Measurements from ENCODE around the gene INSL3.
"Not testable (repeated sequence)": the region's sequence is repeated elsewhere in the genome, so short reads cannot be mapped to it uniquely, and the experiment has no call there.

The INSL3 gene

DNA sequence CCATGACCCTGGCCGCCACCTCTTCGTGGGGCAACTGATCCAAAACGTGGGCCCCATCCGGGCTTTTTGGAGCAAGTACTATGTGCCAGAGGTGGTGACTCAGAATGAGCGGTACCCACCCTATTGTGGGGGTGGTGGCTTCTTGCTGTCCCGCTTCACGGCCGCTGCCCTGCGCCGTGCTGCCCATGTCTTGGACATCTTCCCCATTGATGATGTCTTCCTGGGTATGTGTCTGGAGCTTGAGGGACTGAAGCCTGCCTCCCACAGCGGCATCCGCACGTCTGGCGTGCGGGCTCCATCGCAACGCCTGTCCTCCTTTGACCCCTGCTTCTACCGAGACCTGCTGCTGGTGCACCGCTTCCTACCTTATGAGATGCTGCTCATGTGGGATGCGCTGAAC is 9.6 kb downstream of the INSL3 start:
- DNase-seq, result no peak

DNA sequence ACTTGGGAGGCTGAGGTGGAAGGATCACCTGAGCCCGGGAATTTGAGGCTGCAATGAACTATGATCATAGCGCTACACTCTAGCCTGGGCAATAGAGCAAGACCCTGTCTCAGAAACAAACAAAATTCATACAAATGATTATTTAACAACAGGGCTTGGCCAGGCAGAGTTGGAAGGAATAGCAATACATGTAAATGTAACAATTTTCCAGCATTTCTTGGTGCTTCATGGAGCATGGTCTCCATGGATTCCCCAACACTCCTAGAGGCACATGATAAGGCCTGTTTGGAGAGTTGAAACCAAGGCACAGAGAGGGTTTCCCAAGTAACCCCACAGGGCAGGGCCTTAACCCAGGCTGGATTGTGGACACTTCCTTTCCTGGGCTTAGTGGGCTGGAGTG is 10.2 kb downstream of the INSL3 start:
- no peak for DNase-seq

DNA sequence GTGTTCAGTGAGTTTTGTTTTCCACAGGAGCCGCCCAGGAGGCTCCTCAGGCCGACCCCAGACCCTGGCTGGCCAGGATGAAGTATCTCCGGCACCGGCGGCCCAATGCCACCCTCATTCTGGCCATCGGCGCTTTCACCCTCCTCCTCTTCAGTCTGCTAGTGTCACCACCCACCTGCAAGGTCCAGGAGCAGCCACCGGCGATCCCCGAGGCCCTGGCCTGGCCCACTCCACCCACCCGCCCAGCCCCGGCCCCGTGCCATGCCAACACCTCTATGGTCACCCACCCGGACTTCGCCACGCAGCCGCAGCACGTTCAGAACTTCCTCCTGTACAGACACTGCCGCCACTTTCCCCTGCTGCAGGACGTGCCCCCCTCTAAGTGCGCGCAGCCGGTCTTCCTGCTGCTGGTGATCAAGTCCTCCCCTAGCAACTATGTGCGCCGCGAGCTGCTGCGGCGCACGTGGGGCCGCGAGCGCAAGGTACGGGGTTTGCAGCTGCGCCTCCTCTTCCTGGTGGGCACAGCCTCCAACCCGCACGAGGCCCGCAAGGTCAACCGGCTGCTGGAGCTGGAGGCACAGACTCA is 13.5 kb downstream of the INSL3 start:
- no peak for DNase-seq

DNA sequence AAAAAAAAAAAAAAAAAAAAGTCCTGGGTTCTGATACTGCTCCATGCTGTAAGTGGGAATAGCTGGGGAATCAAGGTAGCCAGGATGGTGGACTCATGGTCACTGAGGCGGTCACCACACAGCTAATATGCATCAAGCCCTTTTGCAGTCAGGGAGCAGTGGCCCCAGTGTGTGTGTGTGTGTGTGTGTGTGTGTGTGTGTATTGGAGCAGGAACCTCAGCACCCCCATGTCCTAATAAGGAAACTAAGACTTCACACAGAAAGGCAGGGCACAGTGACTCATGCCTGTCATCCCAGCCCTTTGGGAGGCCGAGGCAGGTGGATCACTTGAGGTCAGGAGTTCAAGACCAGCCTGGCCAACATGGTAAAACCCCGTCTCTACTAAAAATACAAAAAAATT is 14.4 kb downstream of the INSL3 start:
- peak; percentile 52 for DNase-seq

DNA sequence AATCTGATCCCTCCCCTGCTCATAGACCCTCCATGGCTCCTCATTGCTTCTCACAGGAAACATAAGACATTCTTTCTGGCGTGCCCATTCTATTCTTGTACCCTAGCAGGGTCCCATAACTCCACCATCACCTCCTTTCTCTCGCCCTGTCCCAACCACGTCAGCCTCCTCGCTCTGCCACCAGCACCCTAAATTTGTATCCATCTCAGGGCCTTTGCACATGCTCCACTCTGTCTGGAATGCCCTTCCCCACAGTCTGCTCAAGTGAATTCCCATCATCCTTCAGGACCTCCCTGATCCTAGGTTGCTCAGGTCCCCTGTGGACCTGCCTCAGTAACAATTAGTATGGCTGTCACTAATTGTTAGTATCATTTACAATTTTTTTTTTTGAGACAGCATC is 15.9 kb downstream of the INSL3 start:
- DNase-seq, result no peak

DNA sequence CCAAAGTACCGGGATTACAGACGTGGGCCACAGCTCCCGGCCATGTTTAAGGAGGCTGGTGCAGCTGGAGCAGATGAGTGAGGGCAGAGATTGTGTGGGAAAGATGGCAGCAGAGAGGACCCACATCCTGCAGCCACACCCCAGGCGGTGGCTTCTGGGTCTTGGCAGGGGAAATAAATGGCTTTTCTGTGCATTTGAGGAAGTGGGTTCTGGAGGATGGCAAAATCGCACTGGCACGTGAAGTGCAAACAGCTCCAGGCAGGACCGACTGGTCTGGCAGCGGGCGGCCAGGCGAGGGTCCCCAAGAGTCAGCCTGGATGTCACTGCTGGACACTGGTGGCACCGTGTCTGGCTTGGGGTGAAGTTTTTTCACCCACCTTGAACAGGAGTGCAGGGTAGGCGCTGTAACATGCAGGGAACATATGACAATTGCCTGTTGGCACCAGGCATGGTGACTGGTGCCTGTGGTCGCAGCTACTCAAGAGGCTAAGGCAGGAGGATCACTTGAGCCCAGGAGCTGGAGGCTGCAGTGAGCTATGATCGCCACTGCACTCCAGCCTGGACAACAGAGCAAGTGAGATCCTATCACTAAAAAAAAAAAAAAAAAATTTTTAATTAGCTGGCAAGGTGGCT is 17.9 kb downstream of the INSL3 start:
- no peak for DNase-seq

DNA sequence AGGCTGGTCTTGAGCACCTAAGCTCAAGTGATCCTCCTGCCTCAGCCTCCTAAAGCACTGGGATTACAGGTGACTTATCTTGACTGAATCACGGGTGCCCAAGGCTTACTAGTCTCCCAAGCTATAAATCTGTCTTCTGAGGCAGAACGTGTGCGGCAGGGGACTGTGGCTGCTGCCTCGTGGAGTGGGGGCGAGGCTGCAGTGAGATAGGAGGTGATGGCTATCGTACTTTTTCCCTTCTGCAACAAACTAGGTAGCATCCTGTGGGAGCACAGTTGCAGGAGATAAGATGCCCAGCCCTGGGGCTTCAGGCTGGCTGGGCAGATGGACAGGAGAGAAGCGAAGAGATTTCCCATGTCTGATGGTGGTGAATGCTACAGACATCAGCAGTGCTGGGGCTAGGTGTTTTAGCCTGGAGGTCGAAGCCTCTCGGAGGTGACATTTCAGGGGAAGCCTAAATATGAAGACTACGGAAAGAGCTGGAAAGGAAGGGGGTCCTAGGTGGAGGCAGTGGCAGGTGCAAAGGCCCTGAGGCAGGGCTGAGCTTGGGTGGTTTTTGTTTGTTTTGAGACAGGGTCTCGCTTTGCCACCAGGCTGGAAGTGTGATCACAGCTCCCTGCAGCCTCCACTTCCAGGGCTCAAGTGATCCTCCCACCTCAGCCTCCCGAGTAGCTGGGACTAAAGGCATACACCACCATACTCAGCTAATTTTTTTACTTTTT is 19.0 kb downstream of the INSL3 start:
- no peak for DNase-seq

DNA sequence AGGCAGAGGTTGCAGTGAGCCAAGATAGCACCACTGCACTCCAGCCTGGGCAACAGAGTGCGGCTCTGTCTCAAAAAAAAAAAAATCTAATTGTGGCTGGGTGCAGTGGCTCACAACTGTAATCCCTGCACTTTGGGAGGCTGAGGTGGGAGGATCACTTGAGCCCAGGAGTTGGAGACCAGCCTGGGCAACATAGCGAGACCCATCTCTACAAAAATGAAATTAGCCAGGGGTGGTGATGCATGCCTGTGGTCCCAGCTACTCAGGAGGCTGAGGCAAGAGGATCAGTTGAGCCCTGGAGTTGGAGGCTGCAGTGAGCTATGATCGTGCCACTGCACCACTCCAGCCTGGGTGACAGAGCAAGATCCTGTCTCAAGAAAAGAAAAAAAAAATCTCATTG is 22.7 kb downstream of the INSL3 start:
- DNase-seq, result not testable (repeated sequence)

DNA sequence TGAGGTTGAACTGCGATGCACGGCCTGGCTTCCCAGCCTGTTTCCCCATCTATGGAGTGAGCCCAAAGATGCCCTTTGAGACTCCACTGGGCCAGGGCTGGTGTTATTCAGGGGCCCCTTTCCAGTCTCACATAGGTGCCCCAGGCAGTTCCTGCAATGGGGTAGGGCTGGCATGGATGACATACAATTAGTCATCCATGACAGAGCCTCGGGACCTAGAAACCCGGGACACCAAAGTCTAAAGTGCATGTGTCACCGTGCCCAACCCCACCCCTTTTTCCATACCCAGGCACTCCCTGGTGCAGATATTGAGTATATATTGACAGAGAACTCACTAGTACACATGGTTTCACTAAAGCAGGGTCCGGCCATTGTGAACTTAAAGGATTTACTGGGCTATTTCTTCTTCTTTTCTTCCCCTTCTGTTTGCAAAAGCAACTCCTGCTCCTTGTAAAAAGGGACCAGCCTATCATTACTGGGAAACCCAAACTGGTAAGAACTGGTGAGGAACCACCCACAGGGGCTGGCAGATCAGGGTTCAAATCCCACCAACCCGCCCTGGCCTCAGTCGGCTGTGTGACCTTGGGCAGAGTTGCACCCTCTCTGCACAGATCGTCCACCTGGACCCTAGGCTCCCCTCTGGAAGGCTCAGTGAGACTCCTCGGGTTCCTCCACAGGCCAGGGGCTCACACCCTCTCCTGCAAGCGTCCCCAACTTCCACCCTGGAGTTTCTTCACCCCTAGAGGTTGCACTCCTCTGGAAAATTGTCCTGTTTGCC is 23.7 kb downstream of the INSL3 start:
- DNase-seq, result peak; percentile 84

DNA sequence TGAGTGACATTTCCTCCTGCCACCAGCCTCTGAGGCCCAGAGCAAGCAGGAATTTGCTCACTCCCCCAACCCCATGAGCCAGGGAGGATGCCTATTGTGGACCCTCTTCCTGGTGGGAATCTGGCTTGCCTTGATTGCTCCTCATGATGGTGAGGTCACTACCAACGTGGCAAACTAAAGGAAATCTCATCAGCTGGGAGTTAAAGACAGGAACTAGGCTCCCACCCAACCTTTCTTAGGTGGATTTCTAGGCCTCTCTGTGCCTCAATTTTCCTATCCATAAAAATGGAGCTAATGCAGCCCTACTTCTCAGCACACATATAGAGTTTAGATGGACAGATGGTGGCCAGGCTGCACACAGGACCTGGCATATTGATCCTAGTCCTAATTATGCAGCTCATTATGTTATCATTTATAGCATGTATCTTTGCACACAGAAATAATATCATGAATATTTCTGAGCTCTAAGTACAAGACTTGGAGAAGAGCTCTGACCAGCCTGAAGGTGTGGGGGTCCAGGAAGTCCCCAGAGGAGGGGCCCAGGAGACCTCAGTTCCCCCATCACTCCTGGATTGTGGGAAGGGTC is 24.4 kb downstream of the INSL3 start:
- no peak for DNase-seq

DNA sequence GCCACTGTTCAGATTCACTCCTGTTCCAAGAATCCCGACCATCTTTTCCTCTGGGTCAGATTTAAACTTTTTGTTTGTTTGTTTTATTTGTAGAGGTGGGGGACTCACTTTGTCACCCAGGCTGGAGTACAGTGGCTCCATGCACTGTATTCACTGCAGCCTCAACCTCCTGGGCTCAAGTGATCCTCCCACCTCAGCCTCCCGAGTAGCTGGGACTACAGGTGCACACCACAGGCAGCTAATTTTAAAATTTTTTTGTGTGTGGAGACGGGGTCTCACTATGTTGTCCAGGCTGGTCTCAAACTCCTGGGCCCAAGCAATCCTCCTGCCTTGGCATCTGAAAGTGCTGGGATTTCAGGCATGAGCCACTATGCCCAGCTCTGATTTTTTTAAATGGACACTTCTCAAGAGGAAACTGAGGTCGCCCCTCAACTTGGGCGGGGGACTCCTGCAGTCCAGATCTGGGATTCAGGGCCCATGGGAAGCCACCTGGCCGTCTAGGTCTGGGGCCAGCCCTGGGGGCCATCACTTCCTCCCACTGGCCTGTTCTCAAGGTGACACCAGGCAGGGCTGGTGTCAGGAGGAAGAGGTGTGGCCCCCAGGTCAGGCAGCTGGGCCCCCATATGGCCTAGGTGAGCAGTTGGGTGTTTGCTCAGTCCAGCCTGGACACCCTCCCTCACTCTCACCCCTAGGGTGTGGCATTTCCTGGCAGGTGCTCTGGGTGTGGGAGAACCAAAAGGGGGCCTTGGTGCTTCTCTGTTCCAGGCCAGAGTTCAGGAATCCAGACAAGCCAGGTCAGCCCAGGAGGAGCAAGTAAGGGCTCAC is 25.1 kb downstream of the INSL3 start:
- no peak for DNase-seq

DNA sequence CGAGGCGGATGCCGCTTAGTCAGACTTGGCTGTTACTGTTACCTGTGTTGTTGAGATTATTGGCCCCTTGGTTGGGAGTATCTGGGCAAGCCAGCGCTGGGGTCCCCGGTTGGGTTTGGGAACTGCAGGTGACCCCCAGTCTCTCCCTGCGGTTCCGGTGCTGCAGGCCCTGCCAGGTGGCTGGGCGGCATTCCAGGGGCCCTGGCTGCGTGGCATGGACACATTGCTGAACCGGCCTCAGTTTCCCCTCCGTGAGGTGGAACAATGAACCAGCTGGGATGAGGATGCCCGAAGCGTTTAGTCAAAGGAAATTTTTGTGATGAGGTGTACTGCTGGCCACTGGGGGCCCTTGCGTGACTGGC is 25.8 kb downstream of the INSL3 start:
- no peak for DNase-seq

DNA sequence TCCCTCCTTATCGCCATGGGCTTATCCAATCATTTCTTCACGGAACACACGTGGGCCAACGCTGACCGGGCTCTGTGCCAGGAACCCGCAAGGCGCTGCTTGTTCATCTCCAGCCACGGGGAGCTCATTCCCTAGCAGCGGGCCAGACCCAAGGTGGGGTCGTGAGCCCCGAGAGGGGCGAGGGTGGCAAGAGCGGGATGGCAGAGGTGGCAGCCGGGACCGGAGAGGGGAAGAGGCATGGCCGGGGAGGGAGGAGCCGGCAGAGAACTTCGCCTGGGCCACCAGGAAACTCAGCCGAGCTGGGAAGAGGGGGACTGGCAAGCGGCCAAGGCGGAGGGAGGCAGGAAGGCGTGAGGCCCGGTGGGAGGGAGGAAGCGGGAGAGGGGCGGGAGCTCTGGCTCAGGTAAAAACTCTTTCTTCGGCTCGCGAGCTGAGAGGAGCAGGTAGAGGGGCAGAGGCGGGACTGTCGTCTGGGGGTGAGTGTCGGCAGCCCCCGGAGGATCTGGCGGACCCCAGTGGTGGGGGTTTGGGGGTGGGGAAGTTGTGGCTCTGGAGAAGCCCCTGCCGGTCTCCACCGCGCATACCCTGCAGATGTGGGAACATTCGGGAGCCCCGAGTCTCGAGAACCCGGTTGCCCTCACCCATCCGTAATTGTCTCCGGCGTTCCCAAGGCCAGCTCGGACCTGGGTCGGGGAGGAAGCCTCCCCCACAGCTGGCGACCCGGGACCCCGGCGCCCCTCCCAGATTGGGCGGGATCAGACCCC is 26.4 kb downstream of the INSL3 start, which contains the start of gene B3GNT3:
B3GNT3 (plus strand) TSS at position 408 of the 764 bp plus-strand sequence. CDS start 12,670 bp downstream, outside the sequence.
- no peak for DNase-seq

DNA sequence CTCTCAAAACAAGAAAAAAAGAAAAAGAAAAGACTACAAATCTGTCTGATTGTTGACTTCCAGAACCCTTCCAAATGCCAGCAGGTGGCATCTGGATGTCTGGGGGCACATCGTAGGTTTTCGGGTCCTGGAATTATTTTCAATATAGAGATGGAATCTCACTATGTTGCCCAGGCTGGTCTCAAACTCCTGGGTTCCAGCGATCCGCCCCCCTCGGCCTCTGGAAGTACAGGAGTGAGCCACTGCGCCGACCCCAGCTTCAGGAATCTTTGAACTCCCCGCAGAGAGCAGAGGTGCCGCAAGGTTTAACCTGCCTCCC is 26.9 kb downstream of the INSL3 start:
- no peak for DNase-seq

DNA sequence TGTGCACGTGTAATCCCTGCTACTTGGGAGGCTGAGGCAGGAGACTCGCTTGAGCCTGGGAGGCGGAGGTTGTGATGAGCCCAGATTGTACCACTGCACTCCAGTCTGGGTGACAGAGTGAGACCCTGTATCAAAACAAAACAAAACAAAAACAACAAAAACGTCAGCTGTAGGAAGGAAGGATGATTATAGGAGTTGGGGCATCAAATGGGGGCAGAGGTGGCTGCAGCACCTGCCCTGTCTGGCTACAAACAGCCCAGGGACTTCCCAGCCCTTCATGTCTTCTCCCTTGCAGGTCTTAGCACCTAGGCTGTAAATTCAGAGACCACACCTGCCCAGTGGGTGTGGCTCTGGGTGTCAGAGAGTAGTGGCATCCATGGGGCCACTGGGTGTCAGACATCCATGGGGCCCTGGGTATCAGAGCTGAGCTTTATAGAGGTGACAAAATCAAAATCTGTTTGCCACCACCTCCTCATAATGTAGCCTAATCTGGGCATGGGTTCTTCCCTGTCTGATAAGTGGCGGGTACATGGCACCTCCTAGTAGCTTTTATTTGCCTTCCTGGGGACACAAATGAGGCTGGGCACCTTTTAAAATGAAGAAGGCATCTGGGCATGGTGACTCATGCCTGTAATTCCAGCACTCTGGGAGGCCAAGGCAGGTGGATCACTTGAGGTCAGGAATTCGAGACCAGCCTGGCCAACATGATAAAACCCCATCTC is 31.1 kb downstream of the INSL3 start:
- no peak for DNase-seq

DNA sequence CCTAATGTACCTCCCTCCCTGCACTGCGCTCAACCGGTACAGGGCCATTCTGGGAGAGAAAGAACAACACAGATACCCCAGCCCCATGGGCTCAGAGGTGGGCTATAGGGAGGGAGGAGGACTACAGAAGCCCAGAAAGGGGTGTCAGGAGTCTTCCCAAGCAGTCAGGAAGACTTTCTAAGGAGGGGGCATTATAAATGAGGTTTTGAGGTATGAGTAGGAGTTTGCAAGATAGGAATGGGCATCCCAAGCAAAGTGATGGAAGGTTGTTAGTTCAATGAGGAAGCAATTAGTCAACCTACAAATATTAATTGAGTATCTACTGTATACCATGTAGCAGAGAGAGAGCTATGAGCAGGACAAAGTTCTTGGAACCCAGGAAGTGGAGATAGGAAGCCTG is 32.7 kb downstream of the INSL3 start:
- DNase-seq, result no peak

DNA sequence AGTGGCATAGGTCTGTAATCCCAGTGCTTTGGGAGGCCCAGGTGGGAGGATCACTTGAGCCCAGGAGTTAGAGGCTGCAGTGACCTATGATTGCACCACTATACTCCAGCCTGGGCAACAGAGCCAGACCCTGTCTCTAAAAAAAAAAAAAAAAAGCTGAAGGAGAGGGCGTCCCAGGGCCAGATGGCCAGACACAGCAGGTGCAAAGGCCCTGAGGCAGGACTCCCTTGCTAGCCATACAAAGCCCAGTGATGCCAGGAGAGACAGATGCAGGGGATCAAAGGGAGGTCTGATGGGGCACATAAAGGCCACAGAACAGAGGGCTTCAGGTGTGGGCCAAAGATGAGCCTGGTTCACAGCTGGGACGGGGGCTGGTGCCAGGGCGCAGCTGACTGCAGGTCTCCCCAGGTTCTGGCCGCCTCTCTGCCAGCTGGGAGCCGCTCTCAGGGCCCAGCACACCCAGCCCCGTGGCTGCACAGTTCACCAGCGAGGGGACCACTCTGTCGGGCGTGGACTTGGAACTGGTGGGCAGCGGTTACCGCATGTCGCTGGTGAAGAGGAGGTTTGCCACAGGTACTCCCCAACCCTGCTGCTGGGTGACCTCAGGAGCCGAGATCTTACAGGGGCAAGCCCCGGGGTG is 33.9 kb downstream of the INSL3 start:
- no peak for DNase-seq

DNA sequence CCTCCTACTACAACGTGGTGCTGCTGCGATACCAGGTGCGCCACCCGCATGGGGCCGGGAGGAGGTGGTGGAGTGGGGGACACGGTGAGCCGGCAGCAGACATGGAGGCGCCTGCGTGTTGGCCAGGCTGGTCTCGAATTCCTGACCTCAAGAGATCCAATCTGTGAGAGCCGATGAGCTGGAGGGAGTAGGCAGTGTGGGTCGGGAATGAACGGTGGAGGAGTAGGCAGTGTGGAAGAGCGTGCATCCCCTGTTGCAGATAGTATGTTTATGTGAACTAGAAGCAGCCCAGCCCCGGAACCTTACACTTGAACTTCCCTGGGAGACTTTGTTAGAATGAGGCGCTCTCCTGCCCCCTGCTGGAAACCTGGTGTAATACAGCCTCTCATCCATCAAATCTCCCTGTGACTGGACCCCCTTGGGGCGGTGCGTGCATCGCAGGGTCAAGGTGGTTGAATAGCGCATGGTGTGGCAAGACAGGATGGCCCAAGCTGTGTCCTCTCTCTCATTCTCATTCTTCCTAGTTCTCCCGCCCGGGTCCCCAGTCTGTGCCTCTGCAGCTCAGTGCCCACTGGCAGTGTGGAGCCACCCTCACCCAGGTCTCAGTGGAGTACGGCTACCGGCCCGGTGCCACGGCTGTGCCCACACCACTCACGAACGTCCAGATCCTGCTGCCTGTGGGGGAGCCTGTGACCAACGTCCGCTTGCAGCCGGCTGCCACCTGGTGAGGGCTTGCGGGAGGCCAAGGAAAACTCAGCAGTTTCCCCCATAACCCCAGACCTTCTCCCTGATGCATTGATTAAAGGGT is 36.9 kb downstream of the INSL3 start:
- DNase-seq, result peak; percentile 69

DNA sequence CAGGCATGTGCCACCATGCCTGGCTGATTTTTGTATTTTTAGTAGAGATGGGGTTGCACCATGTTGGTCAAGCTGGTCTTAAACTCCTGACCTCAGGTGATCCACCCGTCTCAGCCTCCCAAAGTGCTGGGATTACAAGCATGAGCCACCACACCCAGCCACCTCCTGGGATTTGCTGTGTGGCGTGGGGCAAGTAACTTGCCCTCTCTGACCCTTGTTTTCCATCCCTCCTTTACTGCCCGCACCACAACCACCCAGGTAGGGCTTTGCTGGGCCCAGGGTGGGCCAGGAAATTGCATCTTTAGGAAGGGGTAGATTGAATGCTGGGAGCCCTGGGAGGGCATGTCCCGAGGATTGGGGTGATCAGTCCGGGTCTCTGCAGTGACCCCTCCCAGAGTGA is 37.6 kb downstream of the INSL3 start:
- DNase-seq, result not testable (repeated sequence)

DNA sequence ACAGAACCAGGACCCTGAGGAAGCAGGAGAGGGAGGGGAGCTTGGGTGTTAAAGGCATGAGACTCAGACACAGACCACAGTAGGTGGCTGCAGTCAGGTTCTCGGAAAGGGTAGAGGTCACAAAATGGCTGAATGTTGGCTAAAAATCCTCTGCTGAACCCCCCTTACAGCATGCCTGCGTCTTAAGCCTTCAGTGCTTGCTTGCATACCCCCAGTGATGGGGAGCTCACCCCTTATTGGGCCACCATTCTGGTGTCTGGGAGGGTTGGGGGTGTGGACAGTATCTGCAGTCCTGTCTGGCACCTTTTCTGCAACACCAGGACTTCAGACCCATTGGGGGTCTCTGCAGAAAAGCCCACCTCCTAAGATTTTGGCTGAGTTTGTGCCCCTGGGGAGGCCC is 40.5 kb downstream of the INSL3 start:
- DNase-seq, result no peak
